Neural progenitor cell (in vitro differentiated cells): Measurements from ENCODE around the gene ATP11A.

ENCODE experiments used
- CTCF ChIP-seq: fragments of 200-600 bp; sonication (generic); IDR thresholded peaks from 2 replicates; pipeline ENCODE4 v1.5.1; 2017; ENCODE audit warnings: antibody characterized with exemption, mild to moderate bottlenecking
- EZH2 ChIP-seq: fragments of 200-600 bp; sonication (generic); IDR thresholded peaks from 2 replicates; pipeline ENCODE4 v1.6.1; 2017; ENCODE audit warnings: antibody characterized with exemption, mild to moderate bottlenecking, moderate library complexity

- no peak for TF ChIP-seq CTCF
- no peak for TF ChIP-seq EZH2
Observed at GRCh38 chr13:112768795-112769481, 79.1 kb downstream of the ATP11A start.
